HEK293 (cell line): ENCODE results near the gene ZFYVE19.

Experiments used
- CTCF ChIA-PET: fragments of 350-600 bp; formaldehyde crosslinking; extraction: SDS; loops from one replicate; lab custom pipeline; 2021; ENCODE audit warnings: antibody characterized with exemption; lab: Yijun Ruan, JAX
- POLR2A ChIA-PET: fragments of 300-600 bp; formaldehyde crosslinking; extraction: SDS; loops from one replicate; lab custom pipeline; 2020; ENCODE audit warnings: antibody characterized with exemption, inconsistent platforms; lab: Yijun Ruan, JAX
- H3K27ac ChIP-seq: fragments of 200-500 bp; sonication (Bioruptor generic); 2 replicates; pipeline ENCODE4 v1.5.1; 2014; ENCODE audit warnings: low read depth, low read length, control low read depth, inconsistent platforms; ENCODE audit errors: extremely low read depth
- H3K36me3 ChIP-seq, 2 experiments: fragments of 200-500 bp in 1 of 2; sonication (Bioruptor generic) in 1 of 2; 1 replicate in 1 of 2; 2 replicates in 1 of 2; pipeline ENCODE4 v1.5.1; 2014 to 2017; ENCODE audit warnings: inconsistent platforms in 2 of 2, low read length in 2 of 2; ENCODE audit not compliant: control insufficient read depth in 2 of 2, insufficient read depth in 1 of 2
- H3K4me1 ChIP-seq: fragments of 200-500 bp; sonication (Bioruptor generic); 2 replicates; pipeline ENCODE4 v1.5.1; 2014; ENCODE audit warnings: mild to moderate bottlenecking, low read length, inconsistent platforms; ENCODE audit not compliant: control insufficient read depth, insufficient read depth
- H3K4me3 ChIP-seq: 2 replicates; pipeline ENCODE4 v1.5.1; 2011; ENCODE audit warnings: low read depth, mild to moderate bottlenecking, control low read depth, low read length, moderate library complexity
- H3K9me3 ChIP-seq: fragments of 200-500 bp; sonication (Bioruptor generic); 2 replicates; pipeline ENCODE4 v1.5.1; 2014; ENCODE audit warnings: low read depth, low read length, inconsistent platforms; ENCODE audit not compliant: control insufficient read depth, insufficient read depth
- GLIS2 ChIP-seq: fragments of 450-650 bp; formaldehyde crosslinking; IDR thresholded peaks from 2 replicates; pipeline ENCODE4 v1.5.1; 2016; ENCODE audit warnings: missing biosample characterization, missing genetic modification characterization
- KLF10 ChIP-seq: fragments of 450-650 bp; IDR thresholded peaks from 2 replicates; pipeline ENCODE4 v1.5.1; 2018; ENCODE audit warnings: missing biosample characterization, mild to moderate bottlenecking, missing genetic modification characterization
- OSR2 ChIP-seq: fragments of 450-650 bp; formaldehyde crosslinking; IDR thresholded peaks from 2 replicates; pipeline ENCODE4 v1.5.1; 2016; ENCODE audit warnings: missing biosample characterization, missing genetic modification characterization
- SCRT2 ChIP-seq: fragments of 450-650 bp; formaldehyde crosslinking; IDR thresholded peaks from 2 replicates; pipeline ENCODE4 v1.5.1; 2016; ENCODE audit warnings: missing biosample characterization, missing genetic modification characterization
- YY1 ChIP-seq: fragments of 450-650 bp; formaldehyde crosslinking; IDR thresholded peaks from 2 replicates; pipeline ENCODE4 v1.5.1; 2018; ENCODE audit warnings: missing biosample characterization, missing genetic modification characterization
- ZBTB8A ChIP-seq: fragments of 450-650 bp; formaldehyde crosslinking; IDR thresholded peaks from 2 replicates; pipeline ENCODE4 v1.5.1; 2016; ENCODE audit warnings: missing biosample characterization, missing genetic modification characterization
- ZFP69B ChIP-seq: fragments of 450-650 bp; formaldehyde crosslinking; IDR thresholded peaks from 2 replicates; pipeline ENCODE4 v1.5.1; 2016; ENCODE audit warnings: missing biosample characterization, missing genetic modification characterization
- ZNF10 ChIP-seq: fragments of 450-650 bp; formaldehyde crosslinking; IDR thresholded peaks from 2 replicates; pipeline ENCODE4 v1.5.1; 2017; ENCODE audit warnings: missing biosample characterization, missing genetic modification characterization
- ZNF214 ChIP-seq: fragments of 450-650 bp; formaldehyde crosslinking; IDR thresholded peaks from 2 replicates; pipeline ENCODE4 v1.5.1; 2017; ENCODE audit warnings: missing biosample characterization, mild to moderate bottlenecking, missing genetic modification characterization, borderline replicate concordance
- ZNF324 ChIP-seq: fragments of 450-650 bp; formaldehyde crosslinking; IDR thresholded peaks from 2 replicates; pipeline ENCODE4 v1.5.1; 2016; ENCODE audit warnings: missing biosample characterization, missing genetic modification characterization
- ZNF423 ChIP-seq: fragments of 450-650 bp; formaldehyde crosslinking; IDR thresholded peaks from 2 replicates; pipeline ENCODE4 v1.5.1; 2016; ENCODE audit warnings: missing biosample characterization, missing genetic modification characterization
- ZNF514 ChIP-seq: fragments of 450-650 bp; formaldehyde crosslinking; IDR thresholded peaks from 2 replicates; pipeline ENCODE4 v1.5.1; 2016; ENCODE audit warnings: missing biosample characterization, missing genetic modification characterization
- ZNF561 ChIP-seq: fragments of 450-650 bp; IDR thresholded peaks from 2 replicates; pipeline ENCODE4 v1.5.1; 2018; ENCODE audit warnings: missing biosample characterization, missing genetic modification characterization, borderline replicate concordance
- ZNF610 ChIP-seq: fragments of 450-650 bp; formaldehyde crosslinking; IDR thresholded peaks from 2 replicates; pipeline ENCODE4 v1.5.1; 2016; ENCODE audit warnings: missing biosample characterization, missing genetic modification characterization, borderline replicate concordance
- ZNF626 ChIP-seq: fragments of 450-650 bp; sonication (Bioruptor Pico); formaldehyde crosslinking; IDR thresholded peaks from 2 replicates; pipeline ENCODE4 v1.5.1; 2018; ENCODE audit warnings: missing biosample characterization, missing genetic modification characterization, inconsistent platforms
- ZNF670 ChIP-seq: fragments of 450-650 bp; formaldehyde crosslinking; IDR thresholded peaks from 2 replicates; pipeline ENCODE4 v1.5.1; 2016; ENCODE audit warnings: missing biosample characterization, missing genetic modification characterization, low read depth
- ZNF701 ChIP-seq: fragments of 450-650 bp; formaldehyde crosslinking; IDR thresholded peaks from 2 replicates; pipeline ENCODE4 v1.5.1; 2016; ENCODE audit warnings: missing biosample characterization, missing genetic modification characterization
- ZNF707 ChIP-seq: fragments of 450-650 bp; formaldehyde crosslinking; IDR thresholded peaks from 2 replicates; pipeline ENCODE4 v1.5.1; 2016; ENCODE audit warnings: missing biosample characterization, missing genetic modification characterization
- ZNF785 ChIP-seq: fragments of 450-650 bp; formaldehyde crosslinking; IDR thresholded peaks from 2 replicates; pipeline ENCODE4 v1.5.1; 2016; ENCODE audit warnings: missing biosample characterization, missing genetic modification characterization
- ZNF837 ChIP-seq: fragments of 450-650 bp; formaldehyde crosslinking; IDR thresholded peaks from 2 replicates; pipeline ENCODE4 v1.5.1; 2016; ENCODE audit warnings: missing biosample characterization, missing genetic modification characterization
- TF ChIP-seq, protein P1 (sequence below): fragments of 450-650 bp; formaldehyde crosslinking; IDR thresholded peaks from 2 replicates; pipeline ENCODE4 v1.5.1; 2017; ENCODE audit warnings: missing biosample characterization, missing genetic modification characterization
- TF ChIP-seq, protein P2 (sequence below): fragments of 450-650 bp; formaldehyde crosslinking; IDR thresholded peaks from 2 replicates; pipeline ENCODE4 v1.5.1; 2016; ENCODE audit warnings: missing biosample characterization, missing genetic modification characterization
- TF ChIP-seq, protein P3 (sequence below): fragments of 450-650 bp; formaldehyde crosslinking; IDR thresholded peaks from 2 replicates; pipeline ENCODE4 v1.5.1; 2016; ENCODE audit warnings: missing biosample characterization, missing genetic modification characterization
- TF ChIP-seq, protein P4 (sequence below): fragments of 450-650 bp; formaldehyde crosslinking; IDR thresholded peaks from 2 replicates; pipeline ENCODE4 v1.5.1; 2016; ENCODE audit warnings: missing biosample characterization, missing genetic modification characterization

Gene ZFYVE19

DNA sequence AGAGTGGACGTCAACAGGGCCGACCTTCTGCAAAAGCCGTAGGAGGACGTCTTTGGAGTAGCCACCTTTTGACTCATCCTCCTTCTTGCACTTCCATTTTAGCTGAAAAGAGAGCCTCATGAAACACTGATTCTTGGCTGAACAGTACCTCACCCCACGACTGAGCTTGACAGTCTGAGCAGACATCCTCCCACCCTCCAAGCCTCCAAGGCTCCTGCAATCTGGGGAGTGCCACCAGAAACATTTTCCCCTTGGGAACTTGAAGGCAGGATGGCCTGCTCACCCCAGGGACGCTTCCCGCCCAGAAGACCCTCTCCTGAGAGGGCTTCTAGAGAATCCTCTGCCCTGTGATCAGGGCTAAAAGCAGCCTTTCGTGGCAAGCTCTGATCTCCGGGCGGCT is 31.9 kb upstream of the ZFYVE19 start:
- ChIA-PET CTCF (interaction anchor here (0.9 kb wide), 1 partner anchor 11 kb away, joined by 4 read pairs; no protein-coding TSS in a partner anchor), POLR2A (no interaction called here)
- no peak overlapping the region for H3K4me3 ChIP-seq
- no peaks in the 10 kb centered on the region; the same call in 1 of the 2 replicates for H3K4me1 ChIP-seq
- no peak for TF ChIP-seq OSR2 (tag by site-specific recombination)
- no peak for TF ChIP-seq ZBTB8A (tag by site-specific recombination)
- TF ChIP-seq ZNF10 (tag by site-specific recombination), result no peak
- no peak for TF ChIP-seq ZNF626
- no peak for TF ChIP-seq ZNF324 (tag by site-specific recombination)
- TF ChIP-seq ZFP69B, result no peak
- TF ChIP-seq SCRT2 (tag by site-specific recombination), result no peak
- TF ChIP-seq ZNF214 (tag by site-specific recombination), result no peak
- TF ChIP-seq, protein P1, sequence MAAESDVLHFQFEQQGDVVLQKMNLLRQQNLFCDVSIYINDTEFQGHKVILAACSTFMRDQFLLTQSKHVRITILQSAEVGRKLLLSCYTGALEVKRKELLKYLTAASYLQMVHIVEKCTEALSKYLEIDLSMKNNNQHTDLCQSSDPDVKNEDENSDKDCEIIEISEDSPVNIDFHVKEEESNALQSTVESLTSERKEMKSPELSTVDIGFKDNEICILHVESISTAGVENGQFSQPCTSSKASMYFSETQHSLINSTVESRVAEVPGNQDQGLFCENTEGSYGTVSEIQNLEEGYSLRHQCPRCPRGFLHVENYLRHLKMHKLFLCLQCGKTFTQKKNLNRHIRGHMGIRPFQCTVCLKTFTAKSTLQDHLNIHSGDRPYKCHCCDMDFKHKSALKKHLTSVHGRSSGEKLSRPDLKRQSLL, result no peak
- no peak for TF ChIP-seq ZNF610 (tag by site-specific recombination)
- TF ChIP-seq KLF10, result no peak
- TF ChIP-seq ZNF837 (tag by site-specific recombination), result no peak
- TF ChIP-seq ZNF785 (tag by site-specific recombination), result no peak
- no peak for TF ChIP-seq ZNF423 (tag by site-specific recombination)
- no peak for TF ChIP-seq YY1
- no peak for TF ChIP-seq ZNF670
- no peak for TF ChIP-seq GLIS2 (tag by site-specific recombination)
- no peak overlapping the region for H3K27ac ChIP-seq
- H3K36me3 ChIP-seq, result peaks cover 12 to 63% of the 10 kb centered on the region in 2 experiments; a peak in 2 of 3 replicates
- H3K9me3 ChIP-seq, result no peaks in the 10 kb centered on the region

DNA sequence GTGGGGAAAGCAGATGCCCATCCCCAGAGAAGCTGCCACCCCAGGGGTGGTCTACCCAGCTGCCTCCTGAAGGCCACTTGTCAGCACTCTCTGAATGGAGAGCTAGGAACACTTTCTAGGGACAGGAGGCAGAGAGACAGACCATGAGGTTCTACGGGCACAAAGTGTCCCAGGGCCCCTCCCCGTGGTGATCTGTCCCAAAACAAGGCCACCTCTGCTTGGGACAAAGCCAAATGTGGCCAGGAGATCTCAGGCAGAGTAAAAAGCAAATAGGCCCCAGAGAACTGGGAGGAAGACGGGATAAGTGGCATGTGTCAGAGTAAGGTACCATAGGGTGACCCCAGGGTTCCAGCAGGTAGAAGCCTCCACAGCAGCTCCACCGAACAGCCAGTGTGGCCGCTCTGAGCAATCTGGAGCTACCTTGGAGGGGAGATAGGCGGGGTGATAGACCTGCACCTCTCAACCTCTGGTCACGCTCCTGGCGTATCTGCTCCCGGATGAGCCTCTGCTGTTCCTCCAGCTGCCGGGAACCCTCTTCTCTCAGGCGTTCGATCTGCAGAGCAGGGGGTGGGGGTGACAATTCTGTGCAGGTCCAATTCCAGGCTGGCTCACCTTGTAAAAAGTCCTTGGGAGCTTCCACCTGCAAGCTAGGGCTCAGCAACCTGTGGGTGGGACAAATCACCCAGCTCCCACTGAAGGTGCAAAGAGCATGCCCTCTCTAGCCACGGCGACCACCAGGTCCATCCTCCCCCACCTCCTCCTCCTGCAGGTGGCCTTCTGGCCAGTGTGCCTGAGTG is 31.0 kb upstream of the ZFYVE19 start:
- no peaks in the 10 kb centered on the region for H3K4me1 ChIP-seq
- ChIA-PET CTCF (interaction anchor here (0.5 to 1.1 kb wide), 4 partner anchors 9 to 82 kb away, joined by 3 to 5 read pairs (median 4); no protein-coding TSS in a partner anchor), POLR2A (no interaction called here)
- no peaks in the 10 kb centered on the region for H3K9me3 ChIP-seq
- TF ChIP-seq, protein P2, sequence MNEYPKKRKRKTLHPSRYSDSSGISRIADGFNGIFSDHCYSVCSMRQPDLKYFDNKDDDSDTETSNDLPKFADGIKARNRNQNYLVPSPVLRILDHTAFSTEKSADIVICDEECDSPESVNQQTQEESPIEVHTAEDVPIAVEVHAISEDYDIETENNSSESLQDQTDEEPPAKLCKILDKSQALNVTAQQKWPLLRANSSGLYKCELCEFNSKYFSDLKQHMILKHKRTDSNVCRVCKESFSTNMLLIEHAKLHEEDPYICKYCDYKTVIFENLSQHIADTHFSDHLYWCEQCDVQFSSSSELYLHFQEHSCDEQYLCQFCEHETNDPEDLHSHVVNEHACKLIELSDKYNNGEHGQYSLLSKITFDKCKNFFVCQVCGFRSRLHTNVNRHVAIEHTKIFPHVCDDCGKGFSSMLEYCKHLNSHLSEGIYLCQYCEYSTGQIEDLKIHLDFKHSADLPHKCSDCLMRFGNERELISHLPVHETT, result no peak
- TF ChIP-seq, protein P3, sequence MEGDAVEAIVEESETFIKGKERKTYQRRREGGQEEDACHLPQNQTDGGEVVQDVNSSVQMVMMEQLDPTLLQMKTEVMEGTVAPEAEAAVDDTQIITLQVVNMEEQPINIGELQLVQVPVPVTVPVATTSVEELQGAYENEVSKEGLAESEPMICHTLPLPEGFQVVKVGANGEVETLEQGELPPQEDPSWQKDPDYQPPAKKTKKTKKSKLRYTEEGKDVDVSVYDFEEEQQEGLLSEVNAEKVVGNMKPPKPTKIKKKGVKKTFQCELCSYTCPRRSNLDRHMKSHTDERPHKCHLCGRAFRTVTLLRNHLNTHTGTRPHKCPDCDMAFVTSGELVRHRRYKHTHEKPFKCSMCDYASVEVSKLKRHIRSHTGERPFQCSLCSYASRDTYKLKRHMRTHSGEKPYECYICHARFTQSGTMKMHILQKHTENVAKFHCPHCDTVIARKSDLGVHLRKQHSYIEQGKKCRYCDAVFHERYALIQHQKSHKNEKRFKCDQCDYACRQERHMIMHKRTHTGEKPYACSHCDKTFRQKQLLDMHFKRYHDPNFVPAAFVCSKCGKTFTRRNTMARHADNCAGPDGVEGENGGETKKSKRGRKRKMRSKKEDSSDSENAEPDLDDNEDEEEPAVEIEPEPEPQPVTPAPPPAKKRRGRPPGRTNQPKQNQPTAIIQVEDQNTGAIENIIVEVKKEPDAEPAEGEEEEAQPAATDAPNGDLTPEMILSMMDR (tag by site-specific recombination), result no peak
- TF ChIP-seq ZNF561 (tag by site-specific recombination), result no peak
- no peak for TF ChIP-seq ZNF324 (tag by site-specific recombination)
- no peak for TF ChIP-seq SCRT2 (tag by site-specific recombination)
- no peak for TF ChIP-seq ZNF626
- TF ChIP-seq, protein P4, sequence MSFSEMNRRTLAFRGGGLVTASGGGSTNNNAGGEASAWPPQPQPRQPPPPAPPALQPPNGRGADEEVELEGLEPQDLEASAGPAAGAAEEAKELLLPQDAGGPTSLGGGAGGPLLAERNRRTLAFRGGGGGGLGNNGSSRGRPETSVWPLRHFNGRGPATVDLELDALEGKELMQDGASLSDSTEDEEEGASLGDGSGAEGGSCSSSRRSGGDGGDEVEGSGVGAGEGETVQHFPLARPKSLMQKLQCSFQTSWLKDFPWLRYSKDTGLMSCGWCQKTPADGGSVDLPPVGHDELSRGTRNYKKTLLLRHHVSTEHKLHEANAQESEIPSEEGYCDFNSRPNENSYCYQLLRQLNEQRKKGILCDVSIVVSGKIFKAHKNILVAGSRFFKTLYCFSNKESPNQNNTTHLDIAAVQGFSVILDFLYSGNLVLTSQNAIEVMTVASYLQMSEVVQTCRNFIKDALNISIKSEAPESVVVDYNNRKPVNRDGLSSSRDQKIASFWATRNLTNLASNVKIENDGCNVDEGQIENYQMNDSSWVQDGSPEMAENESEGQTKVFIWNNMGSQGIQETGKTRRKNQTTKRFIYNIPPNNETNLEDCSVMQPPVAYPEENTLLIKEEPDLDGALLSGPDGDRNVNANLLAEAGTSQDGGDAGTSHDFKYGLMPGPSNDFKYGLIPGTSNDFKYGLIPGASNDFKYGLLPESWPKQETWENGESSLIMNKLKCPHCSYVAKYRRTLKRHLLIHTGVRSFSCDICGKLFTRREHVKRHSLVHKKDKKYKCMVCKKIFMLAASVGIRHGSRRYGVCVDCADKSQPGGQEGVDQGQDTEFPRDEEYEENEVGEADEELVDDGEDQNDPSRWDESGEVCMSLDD, result no peak
- TF ChIP-seq ZNF514 (tag by site-specific recombination), result no peak
- no peak for TF ChIP-seq ZNF707 (tag by site-specific recombination)
- no peak for TF ChIP-seq ZNF701 (tag by site-specific recombination)
- H3K36me3 ChIP-seq, result peaks cover 12 to 65% of the 10 kb centered on the region in 2 experiments; a peak in 2 of 3 replicates
- H3K27ac ChIP-seq, result no peak overlapping the region
- no peak overlapping the region for H3K4me3 ChIP-seq
